T follicular helper cell (primary cell): ENCODE results near the gene LMTK3.
"Not testable (repeated sequence)": the region's sequence is repeated elsewhere in the genome, so short reads cannot be mapped to it uniquely, and the experiment has no call there.

Source experiments
- DNase-seq: peaks from one replicate; pipeline ENCODE4 v3.0.0-alpha.2; 2020; ENCODE audit warnings: low read depth

Gene LMTK3

DNA sequence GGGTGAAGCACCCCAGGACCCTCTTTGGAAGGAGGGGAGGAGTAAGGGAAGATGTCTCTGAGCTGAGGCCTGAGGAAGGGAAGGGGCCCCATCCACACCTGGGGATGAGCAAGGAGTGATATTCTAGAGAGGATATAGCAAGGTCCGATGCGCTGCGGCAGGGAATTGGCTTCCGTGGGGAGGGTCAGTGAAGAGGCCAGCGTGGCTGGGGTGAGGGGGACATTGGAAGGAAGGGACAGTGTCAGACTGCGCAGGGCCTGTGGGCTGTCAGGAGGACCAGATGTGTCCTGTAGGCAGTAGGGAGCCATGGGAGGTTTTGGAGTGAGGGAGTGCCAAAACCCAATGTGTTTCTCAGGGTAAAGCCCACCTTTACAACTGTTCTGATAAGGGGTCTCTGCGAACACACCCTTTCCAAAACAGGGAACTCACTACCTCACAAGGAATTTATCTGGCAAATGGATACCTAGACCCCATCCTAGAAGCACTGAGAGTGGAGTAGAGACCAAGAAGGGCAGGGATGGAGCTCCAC lies 3.7 kb downstream of the LMTK3 start:
- DNase-seq, result no peak

DNA sequence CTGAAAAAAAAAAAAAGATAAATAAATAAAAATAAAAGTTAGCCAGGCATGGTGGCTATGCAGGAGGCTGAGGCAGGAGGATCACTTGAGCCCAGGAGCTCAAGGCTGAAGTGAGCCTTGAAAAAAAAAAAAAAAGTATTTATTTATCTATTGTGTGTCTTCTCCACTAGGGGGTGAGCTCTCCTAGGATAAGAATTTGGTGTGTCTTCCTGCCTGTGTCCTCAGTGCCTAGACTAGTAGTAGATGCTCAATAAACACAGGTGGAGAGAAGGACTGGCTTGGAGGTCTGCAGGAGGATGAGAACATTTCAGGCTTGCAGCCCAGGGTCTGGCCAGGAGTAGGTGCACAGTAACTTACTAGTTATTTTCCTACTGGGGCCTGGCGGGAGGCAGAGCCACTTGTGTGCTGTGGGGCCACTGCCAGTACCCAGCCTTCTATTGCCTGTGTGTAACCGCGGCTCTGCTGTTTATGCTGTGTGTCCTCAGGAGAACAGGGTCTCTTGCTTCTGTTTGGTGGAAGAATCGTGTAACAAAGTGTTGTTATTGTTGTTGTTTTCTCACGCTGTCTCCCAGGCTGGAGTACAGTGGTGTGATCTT lies 5.4 kb downstream of the LMTK3 start:
- DNase-seq, result no peak

DNA sequence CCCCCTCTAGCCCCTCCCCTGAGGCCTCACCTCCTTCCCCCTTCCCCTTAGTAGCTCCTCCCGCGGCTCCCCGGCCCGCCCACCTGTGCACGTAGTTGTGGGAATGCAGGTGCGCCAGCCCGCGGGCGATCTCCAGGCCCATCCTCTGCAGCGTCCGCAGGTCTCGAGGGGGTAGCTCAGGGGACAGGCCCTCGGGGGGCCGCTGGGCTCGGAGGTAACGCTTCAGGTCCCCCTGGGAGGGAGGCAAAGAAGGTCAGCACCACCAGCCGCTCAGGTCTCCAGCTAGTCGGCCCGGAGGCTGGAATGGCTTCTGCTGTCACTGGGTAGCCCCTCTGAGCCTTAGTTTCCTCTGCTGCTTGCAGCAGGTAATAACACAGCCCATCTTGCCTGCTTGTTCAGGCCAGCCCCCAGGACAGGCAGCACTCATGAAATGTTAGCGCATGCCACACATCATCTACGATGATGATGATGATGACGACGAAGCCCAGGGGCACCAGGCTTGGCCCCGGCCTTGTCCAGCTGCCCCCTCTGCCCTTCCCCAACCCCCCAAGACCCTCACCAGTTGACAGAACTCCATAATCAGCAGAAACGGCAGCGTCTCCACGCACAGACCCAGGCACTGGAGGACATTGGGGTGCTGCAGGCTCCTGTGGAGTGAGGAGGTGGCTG lies 9.2 kb downstream of the LMTK3 start:
- DNase-seq, result peak; percentile 74

DNA sequence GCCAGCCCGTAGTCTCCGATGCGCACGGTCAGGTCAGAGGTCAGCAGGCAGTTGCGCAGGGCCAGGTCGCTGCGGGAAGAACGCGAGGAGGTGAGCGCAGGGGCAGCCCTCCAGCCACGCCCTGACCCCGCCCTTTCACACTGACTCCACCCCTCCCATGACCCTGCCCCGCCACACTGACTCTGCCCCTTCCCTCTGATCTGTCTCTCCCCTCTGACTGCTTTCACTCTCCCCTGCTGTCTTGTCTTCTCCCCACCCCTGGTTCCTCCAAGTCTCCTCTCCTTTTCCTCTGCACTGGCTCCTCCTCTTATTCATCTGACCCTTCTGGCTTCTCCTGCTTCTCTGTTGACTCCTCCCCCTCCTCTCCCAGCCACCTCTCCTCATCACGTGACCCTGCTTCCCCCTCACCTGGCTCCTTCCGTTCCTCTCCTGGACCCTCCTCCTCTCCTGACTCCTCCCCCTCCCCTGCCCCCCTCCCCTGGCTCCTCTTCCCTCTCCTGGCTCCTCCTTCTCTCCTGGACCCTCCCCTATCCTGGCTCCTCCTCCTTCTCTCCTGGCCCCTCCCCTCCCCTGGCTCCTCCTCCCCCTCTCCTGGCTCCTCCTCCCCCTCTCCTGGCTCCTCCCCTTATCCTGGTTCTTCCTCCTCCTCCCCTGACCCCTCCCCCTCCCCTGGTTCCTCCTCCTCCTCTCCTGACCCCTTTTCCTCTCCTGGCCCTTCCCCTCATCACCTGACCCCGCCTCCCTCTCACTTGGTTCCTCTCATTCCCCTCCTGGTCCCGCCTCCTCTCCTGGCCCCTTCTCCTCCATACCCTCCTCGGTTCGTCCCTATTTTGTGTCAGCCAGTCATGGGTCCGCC lies 9.9 kb downstream of the LMTK3 start:
- no peak for DNase-seq

DNA sequence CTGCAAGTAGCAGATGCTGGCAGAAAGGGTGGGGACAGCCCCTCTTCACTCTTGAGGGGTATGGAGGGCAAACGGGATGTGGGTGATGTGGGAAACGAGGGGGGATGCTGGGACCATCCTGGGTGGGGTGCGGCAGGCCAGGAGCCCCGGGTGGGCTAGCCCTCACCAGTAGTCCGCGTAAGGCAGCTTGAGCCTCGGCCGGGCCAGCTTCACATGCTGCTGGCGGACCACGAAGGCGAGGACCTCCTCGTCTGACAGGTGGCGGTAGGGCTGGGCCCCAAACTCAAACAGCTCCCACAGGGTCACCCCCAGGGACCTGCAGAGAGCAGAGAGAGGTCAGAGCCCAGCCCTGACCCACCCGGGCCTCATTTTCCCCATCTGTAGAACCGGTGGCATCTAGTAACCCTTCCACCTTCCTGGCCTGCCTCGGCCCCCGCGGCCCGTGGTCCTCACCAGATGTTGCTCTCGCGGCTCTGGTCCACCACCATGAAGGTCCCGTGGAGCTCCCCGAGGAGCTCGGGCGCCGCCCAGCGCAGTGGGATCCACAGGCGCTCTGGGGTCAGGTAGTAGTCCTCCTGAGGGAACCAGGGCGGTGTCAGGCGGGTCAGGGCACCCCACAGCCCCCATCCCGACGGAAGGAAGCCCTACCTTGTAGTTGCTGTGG lies 10.7 kb downstream of the LMTK3 start:
- DNase-seq, result no peak

DNA sequence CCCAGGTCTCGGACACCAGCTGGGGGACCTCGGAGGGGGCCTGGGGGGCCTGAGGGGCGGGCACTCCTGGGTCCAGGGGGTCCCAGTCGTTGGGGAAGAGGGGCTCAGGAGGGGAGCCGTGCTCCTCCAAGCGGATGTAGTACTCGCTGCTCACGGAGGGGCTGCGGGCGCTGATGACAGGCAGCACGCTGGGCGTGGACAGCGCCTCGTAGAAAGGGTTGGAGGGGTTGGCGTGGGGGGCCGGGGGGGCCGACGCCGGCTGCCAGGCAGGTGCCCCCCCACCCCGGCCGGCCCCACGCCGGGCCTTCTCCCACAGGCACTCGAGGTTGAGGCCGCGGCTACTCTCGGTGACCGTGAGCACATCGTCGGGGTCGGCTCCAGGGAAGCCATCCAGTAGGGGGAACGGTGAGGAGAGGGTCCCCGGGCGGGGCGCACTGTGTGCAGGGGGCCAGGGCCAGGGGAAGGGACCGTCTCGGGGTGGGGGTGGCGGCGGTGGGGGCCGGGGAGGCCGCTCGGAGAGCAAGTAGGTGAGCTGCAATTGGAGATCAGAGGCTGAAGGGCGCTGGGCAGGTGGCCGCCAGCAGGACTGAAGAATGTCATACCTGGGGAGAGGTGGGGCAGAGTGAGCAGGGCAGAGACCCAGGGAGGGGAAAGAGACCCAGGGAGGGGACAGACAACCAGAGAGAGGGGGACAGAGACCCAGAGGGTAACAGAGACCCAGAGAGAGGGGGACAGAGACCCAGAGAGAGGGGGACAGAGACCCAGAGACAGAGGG lies 12.1 kb downstream of the LMTK3 start:
- DNase-seq, result no peak

DNA sequence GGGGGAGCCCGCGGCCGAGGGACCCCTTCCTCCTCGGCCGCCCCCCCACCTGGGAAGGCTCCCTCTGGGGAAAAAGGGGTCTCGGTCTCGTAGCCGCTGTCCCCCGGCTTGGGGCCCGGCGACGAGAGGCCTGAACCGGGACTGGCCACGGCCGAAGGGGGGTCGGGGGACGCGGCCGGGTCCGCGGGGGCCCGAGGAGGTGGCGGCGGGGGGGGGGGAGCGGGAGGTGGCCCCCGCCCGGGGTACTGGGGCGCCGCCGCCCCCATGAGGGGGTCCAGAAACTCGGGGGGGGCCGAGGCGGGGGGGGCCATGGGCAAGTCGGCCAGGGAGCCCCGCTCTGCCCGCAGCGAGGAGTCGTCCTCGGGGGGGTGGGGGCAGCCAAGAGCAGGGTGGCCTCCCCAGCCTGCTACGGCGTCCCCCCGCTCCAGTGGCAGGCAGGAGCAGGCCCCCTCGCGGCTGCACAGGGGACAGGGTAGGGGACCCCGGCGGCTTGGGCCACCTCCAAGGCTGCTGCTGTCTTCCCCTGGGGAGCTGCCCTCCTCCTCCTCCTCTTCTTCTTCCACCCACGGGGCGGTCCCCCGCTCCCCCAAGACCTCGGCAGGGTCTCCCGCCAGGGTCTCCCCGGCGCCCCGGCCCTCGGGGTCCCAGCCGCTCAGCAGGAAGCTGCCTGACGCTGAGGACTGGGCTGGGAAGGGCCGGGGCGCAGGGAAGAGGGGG lies 12.9 kb downstream of the LMTK3 start:
- no peak for DNase-seq

DNA sequence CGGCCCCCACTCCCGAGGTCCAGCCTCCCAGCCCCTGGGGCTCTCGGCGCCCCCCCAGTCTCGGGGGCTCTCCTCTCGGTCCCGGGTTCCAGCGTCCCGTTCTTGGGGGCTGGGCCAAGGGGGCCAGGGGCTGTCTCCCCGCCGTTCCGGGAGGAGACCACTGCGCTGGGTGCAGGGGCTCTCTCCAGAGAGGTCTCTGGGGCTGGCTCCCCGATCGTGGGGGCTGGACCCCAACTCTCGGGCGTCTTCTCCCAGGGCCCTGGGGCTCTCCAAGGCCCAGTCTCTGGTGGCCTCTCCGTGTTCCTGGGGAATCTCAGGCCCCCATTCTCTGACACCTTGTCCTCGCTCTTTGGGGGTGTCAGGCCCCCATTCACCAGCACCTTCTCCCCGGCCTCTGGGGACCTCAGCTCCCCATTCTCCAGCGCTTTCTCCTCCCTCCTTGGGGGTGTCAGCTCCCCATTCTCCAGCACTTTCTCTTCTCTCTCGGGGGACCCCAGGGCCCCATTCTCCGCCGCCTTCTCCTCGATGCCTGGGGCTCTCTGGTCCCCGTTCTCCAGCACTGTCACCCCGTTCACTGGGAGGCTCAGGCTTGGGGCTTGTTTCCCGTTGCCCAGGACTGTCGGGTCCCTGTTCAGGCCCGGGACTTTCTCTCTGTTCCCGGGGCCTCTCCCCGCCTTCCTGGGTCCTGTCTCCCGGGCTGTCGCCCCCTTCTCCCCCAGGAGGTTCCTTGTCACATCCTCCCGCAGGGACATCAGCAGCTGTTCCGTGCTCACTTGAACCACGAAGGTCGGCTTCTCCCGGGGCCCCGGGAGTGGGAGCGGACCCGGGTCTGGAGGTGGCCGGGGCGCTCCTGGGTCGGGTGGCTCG lies 13.7 kb downstream of the LMTK3 start:
- DNase-seq, result no peak

DNA sequence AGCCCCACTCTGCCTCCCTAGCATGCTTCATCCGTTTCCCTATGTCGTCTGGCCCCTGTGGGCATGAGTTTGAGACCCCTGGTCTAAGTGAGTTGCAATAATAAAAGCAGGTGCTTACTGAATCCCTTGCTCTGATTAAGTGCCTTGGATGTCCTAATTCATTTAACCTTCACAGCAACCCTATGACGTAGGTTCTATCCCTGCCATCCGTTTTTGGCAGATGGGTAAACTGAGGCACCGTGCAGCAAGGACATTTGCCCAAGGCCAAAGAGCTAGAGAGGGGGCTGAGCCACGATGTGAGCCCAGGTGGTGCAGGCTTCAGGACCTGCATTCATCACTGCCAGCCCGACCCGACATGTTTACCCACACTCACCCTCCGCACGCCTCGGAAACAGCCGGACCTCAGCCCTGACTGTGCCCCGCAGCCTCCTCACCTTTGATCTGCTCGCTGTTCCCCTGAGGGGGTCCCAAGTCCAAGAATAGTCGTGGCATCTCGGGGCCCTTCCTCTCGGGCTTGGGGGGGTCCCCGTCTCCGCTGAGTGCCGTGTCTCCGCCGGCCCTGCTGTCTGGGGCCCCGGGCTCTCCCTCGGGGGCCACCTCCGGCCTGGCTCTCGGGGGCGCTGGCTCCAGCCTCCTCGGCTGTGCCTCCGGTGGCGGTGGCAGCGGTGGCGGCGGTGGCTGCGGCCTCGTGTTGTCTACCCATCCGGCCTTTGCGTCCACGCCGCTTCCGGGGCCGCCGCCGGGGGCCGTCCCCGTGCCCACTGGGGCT lies 14.5 kb downstream of the LMTK3 start:
- DNase-seq, result no peak

DNA sequence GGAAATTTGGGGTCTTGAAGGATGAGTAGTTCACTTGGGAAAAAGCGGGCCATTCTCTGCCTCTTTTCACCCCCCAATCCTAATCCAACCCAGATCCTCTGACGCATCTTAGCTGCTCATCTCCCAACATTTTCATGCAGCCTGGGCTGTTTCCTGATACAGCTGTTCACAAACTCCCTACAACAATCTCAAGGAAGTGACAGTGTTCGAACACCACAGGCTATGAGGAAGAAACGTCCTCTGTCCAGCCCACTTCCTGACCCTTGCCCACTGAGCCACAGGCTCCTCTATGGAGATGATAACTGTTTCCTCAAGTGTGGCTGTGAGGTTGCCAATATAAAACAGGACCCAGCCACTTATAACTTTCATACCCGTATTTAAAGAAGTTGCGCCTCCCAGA lies 16.2 kb downstream of the LMTK3 start:
- DNase-seq, result no peak

DNA sequence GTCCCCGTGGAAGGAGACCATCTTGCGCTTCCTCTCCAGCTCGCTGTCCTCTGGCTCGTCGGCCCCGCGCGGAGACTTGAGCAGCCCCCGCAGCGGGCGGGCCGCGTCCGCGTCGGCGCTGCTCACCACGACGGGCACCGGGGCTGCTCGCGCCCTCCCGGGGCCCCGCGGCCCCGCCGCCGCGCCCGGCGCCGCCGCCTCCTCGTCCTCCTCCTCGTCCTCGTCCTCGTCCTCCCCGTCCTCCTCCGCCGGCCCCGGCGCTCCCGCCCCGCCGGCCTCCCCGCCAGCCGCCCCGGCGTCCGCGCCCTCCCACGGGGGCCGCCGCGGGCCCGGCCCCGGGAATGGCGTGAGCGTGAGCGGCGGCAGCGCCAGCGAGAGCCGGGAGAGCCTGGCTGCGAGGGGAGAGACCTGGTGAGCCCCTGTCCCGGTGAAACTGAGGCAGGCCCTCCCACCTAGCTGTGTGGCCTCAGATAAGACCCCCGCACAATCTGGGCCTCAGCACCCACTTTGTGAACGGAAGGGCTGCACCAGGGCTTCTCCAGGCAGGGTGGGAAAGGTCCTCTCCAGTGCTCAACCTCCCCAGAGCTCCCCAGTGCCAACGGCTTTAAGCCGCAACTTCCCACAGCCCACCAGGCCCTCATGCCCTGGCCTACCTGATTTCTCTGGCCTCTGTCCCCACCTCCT lies 17.8 kb downstream of the LMTK3 start:
- DNase-seq, result no peak

DNA sequence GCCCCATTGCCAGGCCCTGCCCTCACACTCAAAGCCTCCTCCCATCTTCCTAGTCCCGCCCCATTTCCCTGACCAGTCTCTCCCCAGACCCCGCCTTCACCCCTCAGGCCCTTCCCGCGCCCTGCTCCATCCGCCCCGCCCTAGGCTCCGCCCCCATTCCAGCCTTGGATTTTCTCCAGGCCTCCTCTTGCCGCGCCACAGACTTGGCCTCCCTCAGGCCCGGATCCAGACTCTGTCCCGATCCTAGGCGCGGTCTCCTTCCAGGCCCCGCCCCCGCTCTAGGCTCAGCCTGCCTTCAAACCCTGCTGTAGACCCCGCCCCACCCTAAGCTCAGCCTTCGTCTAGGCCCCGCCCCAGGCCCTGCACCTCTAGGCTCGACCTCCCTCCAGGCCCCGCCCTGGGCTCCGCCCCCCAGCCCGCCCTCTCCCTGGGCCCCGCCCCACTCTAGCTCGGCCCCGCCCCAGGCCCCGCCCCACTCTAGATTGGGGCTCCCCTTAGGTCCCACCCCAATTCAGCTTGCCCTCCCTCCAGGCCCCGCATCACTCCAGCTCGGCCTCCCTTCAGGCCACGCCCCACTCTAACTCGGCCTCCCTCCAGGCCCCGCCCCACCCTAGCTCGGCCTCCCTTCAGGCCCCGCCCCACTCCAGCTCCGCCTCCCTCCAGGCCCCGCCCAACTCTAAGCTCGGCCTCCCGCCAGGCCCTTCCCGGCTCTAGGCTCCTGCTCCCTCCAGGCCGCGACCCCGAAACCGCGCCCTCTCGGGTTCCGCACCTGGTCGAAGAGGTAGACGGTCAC lies 18.5 kb downstream of the LMTK3 start:
- peak; percentile 75 for DNase-seq

DNA sequence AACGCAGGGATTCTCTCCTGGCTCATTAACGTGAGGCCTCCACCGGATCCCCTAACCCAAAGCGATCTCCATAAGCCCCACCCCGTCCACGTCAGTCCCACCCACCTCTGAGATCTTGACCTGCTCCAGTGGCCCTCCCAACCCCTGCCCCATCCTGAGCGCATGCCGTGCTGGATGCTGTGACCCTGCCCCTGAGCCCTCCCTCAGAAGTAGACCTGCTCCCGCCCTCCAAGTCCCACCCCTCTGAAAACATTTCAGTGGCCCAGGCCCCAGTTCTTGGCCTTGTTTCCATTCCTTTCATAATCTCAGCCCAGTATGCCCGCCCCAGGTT lies 19.9 kb downstream of the LMTK3 start:
- no peak for DNase-seq

DNA sequence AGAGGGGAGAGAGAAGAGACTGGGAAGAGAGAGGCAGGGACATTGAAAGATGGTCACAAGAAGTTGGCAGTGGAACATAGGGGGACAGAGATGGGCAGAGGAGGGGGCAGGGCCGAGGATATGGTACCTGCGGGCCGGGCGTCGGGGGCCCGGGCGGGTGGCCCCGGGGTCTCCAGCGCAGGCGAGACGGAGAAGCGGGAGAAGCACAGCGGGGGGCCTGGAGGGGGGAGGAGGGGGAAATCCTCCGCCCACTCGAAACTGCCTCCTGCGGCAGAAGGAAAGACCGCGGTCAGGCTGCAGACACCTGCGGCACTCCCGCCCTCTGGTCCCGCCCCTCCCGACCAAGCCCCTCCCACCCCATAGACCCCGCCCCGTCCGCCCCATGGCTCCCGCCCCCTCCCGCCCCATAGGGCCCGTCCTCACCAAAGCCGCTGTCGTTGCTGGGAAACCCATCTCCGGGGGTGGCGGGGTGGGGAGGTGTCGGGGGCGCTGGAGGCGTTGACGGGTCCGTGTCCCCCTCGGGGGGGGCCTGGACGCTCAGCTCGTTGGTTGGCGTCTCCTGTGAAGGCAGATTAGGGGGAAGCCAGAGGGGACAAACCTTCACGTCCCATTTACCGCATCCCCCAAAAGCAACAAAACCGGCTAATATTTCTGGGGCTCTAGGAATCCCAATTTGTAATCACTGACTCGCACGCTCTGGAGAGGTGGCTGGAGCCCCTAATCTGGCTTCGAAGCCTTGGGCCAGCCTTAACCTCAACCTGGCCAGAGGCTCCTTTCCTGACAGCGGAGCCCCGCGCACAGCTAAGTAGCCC lies 20.4 kb downstream of the LMTK3 start:
- DNase-seq, result peak; percentile 51

DNA sequence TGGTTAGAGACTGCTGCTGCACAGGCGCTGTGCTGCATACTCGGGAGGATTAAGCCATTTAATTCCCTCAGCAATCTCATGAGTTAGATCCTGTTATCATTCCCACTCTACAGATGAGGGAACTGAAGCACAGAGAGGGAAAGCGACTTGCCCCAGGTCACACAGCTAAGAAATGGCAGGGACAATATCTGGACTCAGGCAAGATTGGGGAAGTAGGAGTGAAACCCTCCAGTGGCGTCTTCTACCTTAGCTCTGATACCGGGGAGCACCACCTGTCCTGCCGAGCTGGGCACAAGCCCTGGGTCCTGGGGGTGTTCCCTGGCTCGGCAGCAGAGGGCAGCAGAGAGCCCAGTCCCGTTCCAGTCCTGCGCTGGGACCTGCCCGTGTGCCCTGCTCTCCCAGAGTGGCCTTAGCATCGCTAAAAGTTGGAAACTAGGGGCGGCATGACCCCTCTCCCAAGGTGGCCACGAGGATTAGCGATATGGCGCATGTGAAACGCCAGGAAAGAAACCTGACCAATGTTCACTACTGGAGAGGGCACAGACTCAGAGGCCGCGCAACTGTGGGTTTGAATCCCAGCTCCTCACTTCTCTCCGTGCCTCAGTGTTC lies 21.9 kb downstream of the LMTK3 start:
- peak; percentile 64 for DNase-seq

DNA sequence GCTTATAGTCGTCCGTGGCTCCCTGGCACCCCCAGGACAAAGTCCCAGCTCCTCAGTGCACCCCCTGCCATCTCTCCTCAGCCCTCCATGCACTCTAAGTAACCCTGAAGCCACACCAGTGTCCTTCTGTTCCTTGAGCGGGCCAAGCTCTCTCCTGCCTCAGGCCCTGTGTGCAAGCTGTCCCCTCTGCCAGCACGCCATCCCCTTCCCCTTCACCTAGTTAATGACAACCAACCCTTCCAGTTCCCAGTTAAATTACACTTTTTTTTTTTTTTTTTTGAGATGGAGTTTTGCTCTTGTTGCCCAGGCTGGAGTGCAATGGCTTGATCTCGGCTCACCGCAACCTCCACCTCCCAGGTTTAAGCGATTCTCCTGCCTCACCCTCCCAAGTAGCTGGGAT lies 23.2 kb downstream of the LMTK3 start:
- DNase-seq, result not testable (repeated sequence)

DNA sequence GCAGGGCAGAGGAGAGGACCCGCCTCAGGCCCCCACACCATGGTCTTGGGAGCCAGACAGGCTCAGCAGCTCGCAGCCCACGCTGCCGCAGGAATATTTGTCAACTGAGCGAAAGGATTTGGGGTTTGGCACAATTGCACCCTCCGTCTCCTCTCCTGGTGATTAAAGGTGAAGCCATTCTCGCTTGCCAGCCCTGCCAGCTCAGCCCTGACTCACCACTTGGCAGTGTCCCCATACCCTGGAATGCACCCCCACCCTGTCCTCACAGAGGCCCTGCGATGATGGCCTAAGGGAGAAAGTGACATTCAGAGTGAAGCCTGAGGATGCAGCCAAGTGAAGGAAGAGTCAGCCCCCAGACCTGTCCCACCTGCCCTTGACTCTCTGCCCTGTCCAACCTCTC lies 23.7 kb downstream of the LMTK3 start:
- no peak for DNase-seq
